Transverse colon (tissue), 4 donors: ENCODE data around the gene ANO3.

Experiments
- CTCF ChIP-seq, 5 experiments: fragments of 200-600 bp in 3 of 5; fragments of 450-650 bp in 2 of 5; sonication (generic) in 3 of 5; IDR thresholded peaks; 1 replicate in 2 of 5; 2 replicates in 3 of 5; pipeline ENCODE4 v1.5.1; 2016 to 2017; ENCODE audit warnings: antibody characterized with exemption in 5 of 5, inconsistent platforms in 3 of 5, mild to moderate bottlenecking in 2 of 5, moderate library complexity in 1 of 5
- EP300 ChIP-seq: sonication (generic); formaldehyde crosslinking; IDR thresholded peaks from one replicate; pipeline ENCODE4 v1.6.1; 2017; ENCODE audit warnings: antibody characterized with exemption, low read depth
- POLR2A ChIP-seq: fragments of 450-650 bp; IDR thresholded peaks from one replicate; pipeline ENCODE4 v1.6.1; 2016; ENCODE audit warnings: antibody characterized with exemption, mild to moderate bottlenecking, moderate library complexity
- POLR2AphosphoS5 ChIP-seq, 3 donors: sonication (generic); formaldehyde crosslinking; IDR thresholded peaks; one replicate each; pipeline ENCODE4 v1.6.1; 2016; ENCODE audit warnings: antibody characterized with exemption in 3 of 3

- TF ChIP-seq CTCF (IDR thresholded peaks at IDR 0.05) (no peak), POLR2AphosphoS5 (IDR thresholded peaks at IDR 0.05) (no peak), POLR2A (no peak), EP300 (no peak)
Measured at GRCh38 chr11:26512196-26512595, 180.3 kb downstream of the ANO3 start.
